Measurements from ENCODE around the gene RCAN2. TPM values are rescaled to one million over a fixed set of nuclear protein-coding genes. Genes with fewer than 3 reads are reported as not detected.

Gene RCAN2
- polyA plus RNA-seq, 1 donor from 2014 or later: 37.4 TPM

GRCh38 chr6:46528961-46529750 lies 37.9 kb upstream of the RCAN2 start:
- no peak overlapping the region for H2AFZ ChIP-seq (ENCODE audit: low read depth, low read length)
- no peaks in the 10 kb centered on the region for H3K27me3 ChIP-seq (ENCODE audit: insufficient read depth, low read depth, low read length)
- H3K9ac ChIP-seq (ENCODE audit: low read length): no peak overlapping the region
- no peak overlapping the region for H3K27ac ChIP-seq (ENCODE audit: low read length)
- H3K9me3 ChIP-seq (ENCODE audit: low read length): no peaks in the 10 kb centered on the region
- no peaks in the 10 kb centered on the region for H3F3A ChIP-seq (ENCODE audit: insufficient read depth, low read length, poor library complexity, severe bottlenecking)
- H3K4me3 ChIP-seq (ENCODE audit: low read length): no peak overlapping the region
- no peaks in the 10 kb centered on the region for H3K79me2 ChIP-seq (replicated peaks; ENCODE audit: insufficient read depth, low read length)
- H4K20me1 ChIP-seq (ENCODE audit: insufficient read depth): no peaks in the 10 kb centered on the region
- no peaks in the 10 kb centered on the region for H3K36me3 ChIP-seq (ENCODE audit: insufficient read depth, low read length)
- H3K9me2 ChIP-seq (ENCODE audit: insufficient read depth, low read length): no peaks in the 10 kb centered on the region
- no peak for TF ChIP-seq TAF1 (IDR thresholded peaks at IDR 0.05; ENCODE audit: low read depth)
- TF ChIP-seq REST (IDR thresholded peaks at IDR 0.05; ENCODE audit: borderline replicate concordance): peak; percentile 76
- no peak overlapping the region for H3K4me2 ChIP-seq (ENCODE audit: low read length)

DNA sequence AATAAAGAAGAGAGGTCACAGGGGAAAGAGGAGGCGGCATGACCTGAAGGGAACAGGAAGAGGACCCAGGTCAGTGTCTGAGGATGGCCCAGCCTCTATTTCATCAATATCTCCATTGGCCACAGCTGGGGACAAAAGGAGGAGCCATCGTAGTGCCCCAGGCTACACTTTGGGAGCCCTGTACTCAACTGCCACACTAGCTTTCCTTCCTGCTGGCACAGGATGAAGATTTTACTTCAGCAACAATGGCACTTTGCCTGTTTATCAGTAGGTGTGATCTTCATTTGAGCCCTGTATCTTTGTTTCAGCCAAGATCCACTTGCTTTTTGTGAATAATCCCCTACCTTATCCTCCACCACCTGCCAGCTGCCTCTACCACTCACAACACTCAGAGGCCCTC lies 35.4 kb upstream of the RCAN2 start:
- Histone ChIP-seq H3K27me3 (ENCODE audit: insufficient read depth, low read depth, low read length) (no peaks in the 10 kb centered on the region), H3F3A (ENCODE audit: insufficient read depth, low read length, poor library complexity, severe bottlenecking) (no peaks in the 10 kb centered on the region), H3K9me2 (ENCODE audit: insufficient read depth, low read length) (no peaks in the 10 kb centered on the region), H3K4me3 (ENCODE audit: low read length) (no peak overlapping the region), H3K36me3 (ENCODE audit: insufficient read depth, low read length) (no peaks in the 10 kb centered on the region), H2AFZ (ENCODE audit: low read depth, low read length) (no peak overlapping the region), H4K20me1 (ENCODE audit: insufficient read depth) (no peaks in the 10 kb centered on the region), H3K4me2 (ENCODE audit: low read length) (no peak overlapping the region), H3K9ac (ENCODE audit: low read length) (no peak overlapping the region), H3K27ac (ENCODE audit: low read length) (no peak overlapping the region), H3K9me3 (ENCODE audit: low read length) (no peaks in the 10 kb centered on the region), H3K79me2 (replicated peaks; ENCODE audit: insufficient read depth, low read length) (no peaks in the 10 kb centered on the region)
- no peak for TF ChIP-seq EP300 (conservative IDR thresholded peaks at IDR 0.05; ENCODE audit: poor library complexity, severe bottlenecking)
- TF ChIP-seq MXI1 (conservative IDR thresholded peaks at IDR 0.05; ENCODE audit: poor library complexity, severe bottlenecking): no peak
- no peak for TF ChIP-seq SMC3 (conservative IDR thresholded peaks at IDR 0.05; ENCODE audit: poor library complexity)
- TF ChIP-seq EZH2 (IDR thresholded peaks at IDR 0.05; ENCODE audit: borderline replicate concordance, insufficient read depth, low read length, poor library complexity, severe bottlenecking): no peak
- TF ChIP-seq, protein P1, sequence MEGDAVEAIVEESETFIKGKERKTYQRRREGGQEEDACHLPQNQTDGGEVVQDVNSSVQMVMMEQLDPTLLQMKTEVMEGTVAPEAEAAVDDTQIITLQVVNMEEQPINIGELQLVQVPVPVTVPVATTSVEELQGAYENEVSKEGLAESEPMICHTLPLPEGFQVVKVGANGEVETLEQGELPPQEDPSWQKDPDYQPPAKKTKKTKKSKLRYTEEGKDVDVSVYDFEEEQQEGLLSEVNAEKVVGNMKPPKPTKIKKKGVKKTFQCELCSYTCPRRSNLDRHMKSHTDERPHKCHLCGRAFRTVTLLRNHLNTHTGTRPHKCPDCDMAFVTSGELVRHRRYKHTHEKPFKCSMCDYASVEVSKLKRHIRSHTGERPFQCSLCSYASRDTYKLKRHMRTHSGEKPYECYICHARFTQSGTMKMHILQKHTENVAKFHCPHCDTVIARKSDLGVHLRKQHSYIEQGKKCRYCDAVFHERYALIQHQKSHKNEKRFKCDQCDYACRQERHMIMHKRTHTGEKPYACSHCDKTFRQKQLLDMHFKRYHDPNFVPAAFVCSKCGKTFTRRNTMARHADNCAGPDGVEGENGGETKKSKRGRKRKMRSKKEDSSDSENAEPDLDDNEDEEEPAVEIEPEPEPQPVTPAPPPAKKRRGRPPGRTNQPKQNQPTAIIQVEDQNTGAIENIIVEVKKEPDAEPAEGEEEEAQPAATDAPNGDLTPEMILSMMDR (IDR thresholded peaks at IDR 0.05; ENCODE audit: poor library complexity, severe bottlenecking): no peak
- TF ChIP-seq TAF1 (IDR thresholded peaks at IDR 0.05; ENCODE audit: low read depth): no peak
- TF ChIP-seq POLR2AphosphoS5 (IDR thresholded peaks at IDR 0.05): no peak
- TF ChIP-seq RAD21 (conservative IDR thresholded peaks at IDR 0.05): no peak
- TF ChIP-seq REST (IDR thresholded peaks at IDR 0.05; ENCODE audit: borderline replicate concordance): no peak
